LNCaP clone FGC (cell line): ENCODE measurements around the gene MRGPRE.

ENCODE experiments used
- DNase-seq: peaks from one replicate; pipeline ENCODE4 v3.0.0-alpha.2; 2011; ENCODE audit warnings: low read depth
- H3K4me3 ChIP-seq: 2 replicates; pipeline ENCODE4 v1.5.1; 2011; ENCODE audit warnings: mild to moderate bottlenecking, low read depth, low read length, control low read depth
- TF ChIP-seq, protein P1 (sequence below): IDR thresholded peaks from 2 replicates; pipeline ENCODE4 v1.5.1; 2012; ENCODE audit warnings: mild to moderate bottlenecking; ENCODE audit not compliant: control insufficient read depth, insufficient read depth; ENCODE audit errors: extremely low read depth

MRGPRE gene

DNA sequence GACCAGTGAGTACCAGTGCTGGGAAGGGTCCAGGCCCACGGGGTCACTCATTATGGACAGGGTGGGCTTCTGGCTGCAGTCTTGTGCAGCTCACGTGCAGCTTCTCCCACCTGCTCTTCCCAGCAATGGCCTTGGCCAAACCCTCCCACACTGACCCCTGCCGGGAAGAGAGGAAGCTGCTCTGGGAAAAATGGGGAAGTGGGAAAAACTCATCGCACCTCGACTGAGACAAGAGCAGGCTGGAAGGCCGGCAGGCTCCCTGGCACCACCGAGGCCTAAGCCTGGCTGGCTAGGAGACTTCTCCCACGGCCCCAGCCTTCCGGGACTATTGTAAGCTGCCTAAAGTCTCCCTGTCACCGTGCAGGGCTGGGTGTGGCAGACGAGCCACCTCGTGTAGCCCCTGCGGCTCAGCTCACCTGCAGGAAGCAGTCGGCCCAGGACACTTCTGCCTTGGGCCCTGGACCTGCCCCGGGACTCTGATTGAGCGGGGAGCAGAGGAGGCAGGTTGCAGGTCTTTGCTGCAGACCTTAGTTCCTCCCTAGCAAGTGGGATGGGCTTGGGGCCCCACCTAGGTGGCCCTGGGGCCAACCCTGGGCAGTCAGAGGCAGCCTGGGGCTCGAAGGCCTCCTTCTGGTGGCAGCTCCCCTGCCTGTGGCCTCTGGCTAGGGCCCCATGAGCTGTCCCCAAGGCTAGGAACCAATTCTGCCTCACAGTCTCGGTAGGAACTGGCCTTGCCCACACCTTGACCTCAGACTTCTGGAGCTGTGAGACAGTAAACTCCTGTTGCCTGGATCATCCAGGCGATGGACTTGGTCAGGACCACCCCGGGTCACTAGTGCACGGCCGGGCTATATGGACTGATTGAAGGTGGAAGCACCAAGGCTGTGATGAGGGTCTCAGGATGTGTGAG lies 36.7 kb downstream of the MRGPRE start:
- H3K4me3 ChIP-seq = no peak overlapping the region
- TF ChIP-seq, protein P1, sequence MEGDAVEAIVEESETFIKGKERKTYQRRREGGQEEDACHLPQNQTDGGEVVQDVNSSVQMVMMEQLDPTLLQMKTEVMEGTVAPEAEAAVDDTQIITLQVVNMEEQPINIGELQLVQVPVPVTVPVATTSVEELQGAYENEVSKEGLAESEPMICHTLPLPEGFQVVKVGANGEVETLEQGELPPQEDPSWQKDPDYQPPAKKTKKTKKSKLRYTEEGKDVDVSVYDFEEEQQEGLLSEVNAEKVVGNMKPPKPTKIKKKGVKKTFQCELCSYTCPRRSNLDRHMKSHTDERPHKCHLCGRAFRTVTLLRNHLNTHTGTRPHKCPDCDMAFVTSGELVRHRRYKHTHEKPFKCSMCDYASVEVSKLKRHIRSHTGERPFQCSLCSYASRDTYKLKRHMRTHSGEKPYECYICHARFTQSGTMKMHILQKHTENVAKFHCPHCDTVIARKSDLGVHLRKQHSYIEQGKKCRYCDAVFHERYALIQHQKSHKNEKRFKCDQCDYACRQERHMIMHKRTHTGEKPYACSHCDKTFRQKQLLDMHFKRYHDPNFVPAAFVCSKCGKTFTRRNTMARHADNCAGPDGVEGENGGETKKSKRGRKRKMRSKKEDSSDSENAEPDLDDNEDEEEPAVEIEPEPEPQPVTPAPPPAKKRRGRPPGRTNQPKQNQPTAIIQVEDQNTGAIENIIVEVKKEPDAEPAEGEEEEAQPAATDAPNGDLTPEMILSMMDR = peak; percentile 34
- no peak for DNase-seq

DNA sequence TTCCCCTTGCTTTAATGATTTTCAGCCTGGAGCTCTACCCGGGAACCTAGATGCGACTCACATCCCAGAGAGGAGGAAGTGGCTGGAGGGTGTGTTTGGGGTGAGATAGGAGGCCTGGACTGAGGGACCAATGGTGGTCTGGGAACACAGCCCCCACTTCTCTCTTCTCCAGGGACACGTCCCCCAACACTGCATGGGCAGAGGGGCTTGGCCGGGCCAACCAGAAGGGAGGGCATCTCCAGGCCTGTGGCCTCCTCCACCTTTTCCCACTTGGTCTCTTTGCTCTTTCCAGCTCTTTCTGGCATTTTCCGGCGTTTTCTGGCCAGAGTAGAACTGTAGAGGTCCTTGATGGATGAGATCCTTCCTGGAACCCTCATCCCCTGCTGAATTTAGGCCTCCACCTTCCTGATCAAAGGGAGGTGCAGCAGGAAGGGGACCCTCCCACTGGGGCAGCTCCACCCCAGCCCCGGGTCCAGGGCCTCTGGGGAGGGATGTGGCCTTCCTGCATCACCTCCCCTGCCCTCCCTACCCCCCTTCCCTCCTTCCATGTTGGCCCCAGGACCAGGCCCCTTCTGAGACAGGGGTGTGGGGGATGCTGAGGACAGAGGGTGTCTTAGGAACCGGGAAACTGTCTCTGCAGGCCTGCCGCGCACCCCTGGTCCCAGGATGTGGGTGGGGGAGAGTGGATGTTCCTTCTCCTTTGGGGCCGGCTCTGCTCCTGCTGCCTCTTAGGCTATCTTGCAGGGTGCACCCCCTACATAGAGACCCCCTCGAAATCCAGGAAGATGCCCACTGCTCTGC lies 38.0 kb downstream of the MRGPRE start:
- TF ChIP-seq, protein P1 = no peak
- DNase-seq = no peak
- H3K4me3 ChIP-seq = no peak overlapping the region

DNA sequence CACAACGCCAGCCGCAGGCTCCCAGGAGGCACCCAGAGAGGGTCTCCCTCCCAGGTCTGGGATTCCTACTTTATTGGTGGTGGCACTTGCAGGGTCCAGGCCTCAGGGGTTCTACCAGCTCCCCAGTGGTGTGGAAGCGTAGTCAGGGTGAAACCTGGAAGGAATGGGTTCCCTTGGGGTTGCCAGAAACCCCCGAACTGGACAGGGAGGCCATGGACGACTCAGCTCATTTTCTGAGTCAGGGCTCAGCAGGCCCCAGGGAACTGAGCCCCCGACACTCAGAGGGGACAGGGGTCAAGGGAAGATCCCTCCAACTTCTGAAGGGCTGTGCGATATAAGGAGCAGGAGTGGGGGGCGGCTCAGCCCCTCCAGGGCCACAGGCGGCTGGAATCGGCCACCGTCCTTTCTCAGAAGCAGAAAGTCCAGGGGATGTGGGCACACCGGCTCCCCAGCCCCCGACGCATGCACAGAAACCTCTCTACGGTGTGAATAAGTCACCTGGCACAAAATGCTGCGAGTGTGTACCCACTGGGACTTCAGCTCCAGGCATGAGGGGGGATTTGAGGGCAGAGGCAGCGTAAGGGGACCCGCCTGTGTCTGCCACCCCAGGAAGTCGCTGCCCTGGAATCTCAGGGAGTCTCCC lies 38.7 kb downstream of the MRGPRE start:
- TF ChIP-seq, protein P1 = no peak
- DNase-seq = no peak
- H3K4me3 ChIP-seq = no peak overlapping the region

DNA sequence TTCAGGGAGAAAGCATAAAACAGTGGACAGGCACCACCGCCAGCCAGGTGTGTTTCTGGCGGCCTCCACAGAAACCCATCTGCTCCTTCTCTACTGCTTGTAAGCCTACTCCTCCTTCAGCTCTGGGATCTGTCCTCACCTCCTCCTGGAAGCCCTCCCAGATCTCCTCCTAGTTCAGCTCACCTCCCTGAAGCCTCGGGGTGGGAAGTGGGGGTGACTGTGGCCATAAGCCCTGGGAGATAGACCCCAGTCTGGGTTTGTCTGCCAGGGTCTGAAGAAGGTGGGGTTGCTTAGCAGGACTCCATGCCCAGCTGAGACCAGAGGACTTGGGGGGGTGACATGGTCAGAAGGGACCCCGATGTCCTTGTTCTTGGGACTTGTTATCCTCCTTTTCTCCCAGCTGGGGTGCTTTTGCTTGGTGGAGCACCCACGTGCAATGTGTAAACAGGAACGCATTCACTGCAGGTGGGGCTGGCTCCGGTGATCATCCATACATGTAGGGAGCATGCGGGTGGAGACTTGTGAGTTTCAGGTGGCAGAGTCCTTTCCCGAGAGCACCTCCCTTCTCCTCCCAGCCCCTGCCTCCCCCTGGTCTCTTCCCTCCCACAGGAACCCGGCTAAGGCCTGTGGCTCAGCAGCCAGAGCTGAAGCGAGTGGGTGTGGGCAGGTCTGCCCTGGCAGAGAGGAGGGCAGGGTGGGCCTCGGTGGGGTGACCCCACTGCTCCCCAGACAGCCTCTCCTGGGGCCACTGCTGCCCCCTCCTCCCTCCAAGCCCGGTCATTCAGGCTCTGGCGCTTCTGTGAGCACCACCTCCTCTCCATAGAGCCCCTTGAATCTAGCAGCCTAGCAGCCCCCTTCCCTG lies 39.5 kb downstream of the MRGPRE start:
- TF ChIP-seq, protein P1 = no peak
- H3K4me3 ChIP-seq = no peak overlapping the region
- no peak for DNase-seq

DNA sequence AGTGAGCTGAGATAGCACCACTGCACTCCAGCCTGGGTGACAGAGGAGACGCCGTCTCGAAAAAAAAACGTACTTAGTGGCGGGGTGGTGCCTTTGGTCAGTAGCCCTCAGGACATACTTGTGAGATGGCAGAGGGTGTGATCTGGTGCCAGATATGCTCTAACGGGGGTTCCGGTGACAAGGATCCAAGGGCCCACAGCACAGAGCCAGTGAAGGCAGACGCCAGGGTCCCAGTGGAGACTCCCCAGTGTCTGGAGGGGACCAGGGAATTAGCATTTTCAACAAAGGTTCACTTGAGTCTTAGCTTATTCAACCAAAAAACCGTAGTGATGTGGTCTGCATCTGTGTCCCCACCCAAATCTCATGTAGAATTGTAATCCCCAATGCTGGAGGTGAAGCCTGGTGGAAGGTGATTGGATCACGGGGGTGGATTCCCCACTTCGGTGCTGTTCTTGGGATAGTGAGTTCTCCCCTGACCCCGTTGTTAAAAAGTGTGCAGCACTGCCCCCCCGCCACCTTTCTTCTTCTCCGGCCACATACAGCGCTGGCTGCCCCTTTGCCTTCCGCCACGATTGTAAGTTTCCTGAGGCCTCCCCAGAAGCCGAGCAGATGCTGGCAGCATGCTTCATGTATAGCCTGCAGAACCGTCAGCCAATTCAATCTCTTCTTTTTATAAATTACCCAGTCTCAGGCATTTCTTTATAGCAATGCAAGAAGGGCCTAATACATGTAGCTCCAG lies 40.5 kb downstream of the MRGPRE start:
- DNase-seq = no peak
- H3K4me3 ChIP-seq = no peak overlapping the region
- TF ChIP-seq, protein P1 = no peak
